ENCODE results near the gene HTRA3. TPM values are rescaled to one million over a fixed set of nuclear protein-coding genes. Genes with fewer than 3 reads are reported as not detected.

The HTRA3 gene
- total and polyA plus RNA-seq, 2 of the 8 experiments (the other 6 are each of a cell fraction or from before 2014, with no cell fraction given) = 3.2 to 5.8 TPM

- no peak for TF ChIP-seq KDM4A (IDR thresholded peaks at IDR 0.05; ENCODE audit: low read depth, low read length, severe bottlenecking)
Measured at GRCh38 chr4:8334786-8335460, 65.4 kb downstream of the HTRA3 start (continued).

Data from H1 (cell line).